ENCODE results near the gene GPATCH8. TPM values are rescaled to one million over a fixed set of nuclear protein-coding genes. Genes with fewer than 3 reads are reported as not detected.
"Not testable (repeated sequence)": the region's sequence is repeated elsewhere in the genome, so short reads cannot be mapped to it uniquely, and the experiment has no call there.

Gene GPATCH8
- polyA plus RNA-seq, 5 donors, result 38.5 to 54.9 (median 50.4) TPM

DNA sequence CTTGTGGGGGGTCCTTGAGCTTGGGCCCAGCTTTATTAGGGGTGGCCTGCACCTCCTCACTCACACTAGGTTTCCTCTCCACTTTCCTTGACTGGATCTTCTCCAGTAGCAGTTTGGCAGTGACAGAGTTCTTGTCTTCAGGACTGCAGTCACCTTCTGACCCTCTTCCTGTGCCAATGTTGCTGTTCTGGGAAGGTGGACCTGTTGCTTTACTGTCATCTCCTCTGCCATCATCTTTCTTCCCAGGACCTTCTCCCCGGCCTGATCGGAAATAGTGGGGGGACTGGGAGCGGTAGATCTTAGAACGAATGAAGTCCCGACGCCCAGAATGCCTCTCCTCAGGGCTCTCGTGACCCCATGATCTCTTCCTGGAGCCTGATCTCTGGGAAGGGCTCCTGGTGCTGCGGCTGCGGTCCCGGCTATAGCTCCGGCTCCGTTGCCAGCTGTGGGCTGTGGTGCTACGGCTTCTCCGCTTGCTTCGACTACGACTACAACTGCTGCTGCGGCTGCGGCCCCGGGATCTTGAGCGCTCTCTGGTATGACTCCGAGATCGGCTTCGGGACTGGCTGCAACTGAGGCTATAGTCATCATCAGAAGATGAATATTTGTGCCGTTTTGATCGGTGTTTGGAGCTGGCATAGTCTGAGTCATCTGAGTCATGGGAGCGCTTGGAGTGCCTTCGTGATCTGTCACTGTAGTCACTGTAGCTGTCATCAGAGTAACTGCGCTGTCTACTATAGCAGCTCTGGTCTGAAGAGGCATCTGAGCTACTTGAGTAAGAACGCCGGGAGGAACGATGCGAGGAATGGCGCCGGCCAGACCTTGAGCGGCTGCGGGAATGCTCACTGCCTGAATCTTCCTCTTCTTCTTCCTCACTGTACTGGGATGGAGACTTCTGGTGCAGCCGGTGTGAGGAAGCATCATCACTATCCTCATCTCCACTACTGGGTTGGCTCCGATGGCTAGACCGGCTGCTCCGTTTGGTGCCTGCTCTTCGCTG is 104.2 kb downstream of the GPATCH8 start:
- DNase-seq, result no peak

DNA sequence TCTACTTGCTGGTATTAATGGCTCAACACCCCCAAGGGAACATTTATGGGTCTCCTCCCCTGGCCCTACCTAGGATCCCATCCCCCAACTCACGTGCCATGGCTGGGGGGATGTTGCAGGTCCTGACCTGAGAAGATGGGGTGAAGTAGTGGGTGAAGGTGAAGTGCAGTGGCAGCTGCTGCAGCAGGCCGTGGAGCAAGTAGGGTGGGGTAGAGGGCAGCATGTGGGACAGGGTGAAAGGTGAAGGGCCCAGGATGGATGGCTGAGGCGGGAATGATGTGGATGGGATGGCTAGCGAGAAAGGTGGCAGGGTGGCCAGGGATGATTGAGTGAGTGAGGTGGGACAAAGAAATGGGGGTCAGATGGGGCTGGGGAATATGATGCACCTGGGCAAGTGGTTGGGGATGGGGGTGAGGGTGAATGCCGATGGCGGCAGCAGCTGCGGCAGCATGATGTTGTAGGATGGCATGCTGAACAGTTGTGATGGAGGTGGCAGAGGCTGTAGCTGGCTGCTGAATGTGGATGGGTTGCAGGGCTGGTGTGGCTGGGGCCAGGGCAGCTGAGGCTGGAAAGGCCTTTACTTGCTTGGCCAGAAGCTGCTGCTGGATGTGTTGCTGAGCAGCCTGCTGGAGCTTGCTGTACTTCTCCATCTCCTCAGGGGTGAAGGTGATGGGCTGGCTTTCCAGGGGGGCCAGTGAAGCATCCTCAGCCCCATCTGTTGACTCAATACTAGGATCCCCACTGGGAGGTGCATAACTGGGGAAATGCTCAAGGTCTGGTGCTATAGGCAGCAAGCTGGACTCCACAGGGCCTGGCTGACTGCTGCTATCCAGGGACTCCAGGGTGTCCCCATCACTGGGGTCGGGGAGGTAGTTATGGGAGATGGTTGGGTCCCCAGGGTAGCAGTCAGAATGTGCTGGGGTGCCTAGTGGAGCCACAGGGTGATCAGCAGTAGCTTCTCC is 105.4 kb downstream of the GPATCH8 start:
- no peak for DNase-seq

DNA sequence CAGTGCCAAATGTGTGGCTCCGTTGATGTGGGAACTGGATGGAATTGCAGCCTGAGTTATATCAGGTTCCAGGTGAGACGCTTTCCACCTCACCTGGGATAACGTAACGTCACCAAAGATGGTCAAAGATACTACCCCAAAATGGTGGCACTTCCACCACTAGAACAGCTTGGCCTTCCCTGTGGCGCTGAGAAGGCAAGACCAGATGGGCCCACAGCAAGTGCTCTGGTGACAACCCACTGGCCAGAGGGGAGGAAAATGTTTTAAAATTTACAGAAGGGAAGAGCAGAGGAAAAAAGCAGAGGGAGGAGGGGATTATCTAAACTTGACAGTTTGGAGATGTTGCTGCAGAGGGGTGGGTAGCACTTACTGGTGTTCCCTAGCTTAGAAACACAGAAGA is 106.3 kb downstream of the GPATCH8 start:
- DNase-seq, result no peak

DNA sequence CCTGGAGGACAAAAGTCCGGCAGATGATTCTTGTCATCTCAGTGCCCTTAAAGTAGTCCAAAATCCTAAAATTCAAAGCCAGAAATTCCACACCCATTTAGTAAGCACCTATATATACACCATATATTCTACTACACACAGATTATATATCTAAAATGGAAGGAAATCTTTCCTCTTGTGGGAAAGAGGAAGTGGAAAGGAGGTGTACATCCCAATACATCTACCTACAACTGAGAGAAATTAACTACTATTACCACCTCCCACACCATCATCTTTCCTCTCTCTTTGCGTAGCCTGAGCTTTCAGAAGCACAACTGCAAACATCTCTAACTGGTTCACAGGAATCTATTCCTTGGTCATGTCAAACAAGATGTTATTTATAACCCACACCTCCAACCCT is 108.4 kb downstream of the GPATCH8 start:
- DNase-seq, result no peak

DNA sequence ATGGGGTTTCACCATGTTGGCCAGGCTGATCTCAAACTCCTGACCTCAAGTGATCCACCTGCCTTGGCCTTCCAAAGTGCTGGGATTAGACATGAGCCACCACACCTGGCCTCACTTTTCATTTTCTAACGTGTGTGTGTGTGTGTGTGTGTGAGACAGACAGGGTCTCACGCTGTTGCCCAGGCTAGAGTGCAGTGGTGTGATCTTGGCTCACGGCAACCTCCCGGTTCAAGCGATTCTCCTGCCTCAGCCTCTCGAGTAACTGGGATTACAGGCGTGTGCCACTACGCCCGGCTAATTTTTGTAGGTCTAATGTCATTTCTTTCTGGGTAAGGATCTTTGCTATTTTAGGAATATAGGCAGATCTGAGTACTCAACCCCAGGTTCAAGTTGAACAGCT is 109.1 kb downstream of the GPATCH8 start:
- not testable (repeated sequence) for DNase-seq

DNA sequence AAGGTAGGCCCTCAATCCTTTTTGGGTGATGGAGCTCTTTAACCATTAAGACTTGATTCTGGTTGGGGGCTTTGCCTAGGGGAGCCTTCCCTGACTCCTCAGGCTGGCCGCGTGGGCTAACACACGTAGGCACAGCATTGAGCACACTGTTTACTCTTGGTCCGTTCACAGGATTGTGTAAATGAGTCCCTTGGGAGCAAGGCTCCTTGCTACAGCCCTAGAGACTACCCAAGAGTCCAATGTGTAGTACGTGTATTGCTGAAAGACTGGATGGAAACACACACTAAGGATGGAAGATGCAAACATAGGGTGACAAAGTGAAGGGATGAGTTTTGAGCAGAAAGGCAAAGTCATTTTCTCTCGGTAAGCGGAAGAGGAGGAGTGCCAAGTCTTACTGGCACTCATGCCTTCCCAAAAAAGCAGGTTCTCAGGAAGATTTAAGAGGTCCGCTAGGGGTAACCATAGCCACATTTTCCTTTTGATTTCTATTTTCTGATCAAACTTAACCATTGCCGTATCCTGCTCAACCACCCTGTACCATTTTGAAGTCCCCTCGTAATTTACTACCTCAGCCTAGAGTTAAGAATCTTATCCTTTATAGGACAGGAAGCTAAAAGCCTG is 112.8 kb downstream of the GPATCH8 start:
- no peak for DNase-seq

DNA sequence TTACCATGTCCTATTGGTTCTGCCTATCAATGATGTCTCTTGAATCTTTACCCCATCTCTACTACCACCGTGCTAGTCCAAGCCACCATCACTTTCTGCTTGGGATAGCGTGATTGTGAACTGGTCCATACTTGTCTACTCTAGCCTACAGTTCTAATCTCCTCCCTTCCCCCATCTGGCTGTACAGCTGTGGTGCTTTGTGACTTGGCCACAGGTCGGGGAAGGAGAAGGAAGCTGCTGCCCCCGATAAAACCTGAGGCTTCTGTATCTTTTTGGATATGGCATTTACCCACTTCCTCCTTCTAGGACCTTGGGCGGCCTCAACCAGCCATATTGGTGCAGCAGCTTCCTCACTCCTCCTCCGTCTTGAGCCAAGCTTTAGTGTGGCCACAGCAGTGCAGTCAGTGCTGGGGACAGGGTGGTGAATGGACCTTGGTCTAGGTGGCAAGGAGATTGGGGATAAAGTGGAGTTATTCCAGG is 113.4 kb downstream of the GPATCH8 start:
- DNase-seq, result no peak

DNA sequence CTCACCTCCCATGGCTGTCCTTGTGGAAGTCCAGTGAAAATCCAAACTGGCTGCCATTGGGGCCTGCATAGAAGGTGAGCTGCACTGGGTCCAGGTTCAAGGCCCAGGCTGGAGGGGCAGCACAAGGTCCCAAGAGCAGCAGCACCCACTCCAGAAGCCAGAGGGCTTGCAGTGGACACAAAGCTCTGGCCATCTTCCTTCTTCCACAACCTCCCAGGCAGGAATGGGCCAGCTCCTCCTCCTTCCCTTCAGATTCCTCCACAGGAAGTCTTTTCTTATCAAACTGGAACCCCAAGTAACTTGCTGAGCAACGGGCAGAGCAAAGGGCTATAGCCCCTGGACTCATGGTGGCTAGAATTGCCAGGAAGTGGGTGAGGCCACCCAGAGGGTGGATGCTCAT is 113.9 kb downstream of the GPATCH8 start, which contains the start of gene ITGA2B:
ITGA2B (minus strand) TSS at position 369 of the 400 bp plus-strand sequence; CDS start at position 193, 176 bp downstream.
- no peak for DNase-seq

DNA sequence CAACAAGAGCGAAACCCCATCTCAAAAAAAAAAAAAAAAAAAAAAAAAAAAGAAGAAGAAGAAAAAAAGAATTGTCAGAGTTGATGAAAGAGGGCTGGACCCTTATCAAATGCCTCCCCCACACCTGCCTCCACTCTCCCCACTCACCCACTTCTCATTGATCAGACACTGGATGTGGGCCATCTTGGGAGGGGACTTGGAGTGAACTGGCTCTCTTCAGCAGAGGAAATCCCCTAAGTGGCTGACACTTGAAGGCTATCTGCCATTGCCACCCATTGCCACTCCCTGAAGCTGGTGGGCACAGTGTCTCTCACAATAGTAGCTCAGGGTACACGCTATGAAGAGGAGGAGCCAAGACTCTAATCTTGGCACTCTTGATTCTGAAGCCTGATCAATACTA is 115.4 kb downstream of the GPATCH8 start:
- no peak for DNase-seq

DNA sequence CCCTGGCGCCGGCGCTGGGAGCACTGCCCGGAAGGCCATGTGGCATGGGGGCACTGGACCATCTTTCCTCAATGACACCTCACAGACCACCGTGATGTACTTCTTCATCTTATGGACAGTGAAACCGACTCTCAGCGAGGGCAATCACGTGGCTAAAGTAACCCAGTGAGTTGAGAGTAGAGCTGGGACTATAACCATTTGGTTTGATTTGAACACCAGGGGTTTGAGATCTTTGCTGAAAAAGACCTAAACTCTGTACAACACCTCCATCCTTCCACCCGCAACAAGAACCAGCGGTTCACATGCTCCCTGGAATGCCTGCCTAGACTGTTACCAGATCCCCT is 117.1 kb downstream of the GPATCH8 start:
- DNase-seq, result no peak

DNA sequence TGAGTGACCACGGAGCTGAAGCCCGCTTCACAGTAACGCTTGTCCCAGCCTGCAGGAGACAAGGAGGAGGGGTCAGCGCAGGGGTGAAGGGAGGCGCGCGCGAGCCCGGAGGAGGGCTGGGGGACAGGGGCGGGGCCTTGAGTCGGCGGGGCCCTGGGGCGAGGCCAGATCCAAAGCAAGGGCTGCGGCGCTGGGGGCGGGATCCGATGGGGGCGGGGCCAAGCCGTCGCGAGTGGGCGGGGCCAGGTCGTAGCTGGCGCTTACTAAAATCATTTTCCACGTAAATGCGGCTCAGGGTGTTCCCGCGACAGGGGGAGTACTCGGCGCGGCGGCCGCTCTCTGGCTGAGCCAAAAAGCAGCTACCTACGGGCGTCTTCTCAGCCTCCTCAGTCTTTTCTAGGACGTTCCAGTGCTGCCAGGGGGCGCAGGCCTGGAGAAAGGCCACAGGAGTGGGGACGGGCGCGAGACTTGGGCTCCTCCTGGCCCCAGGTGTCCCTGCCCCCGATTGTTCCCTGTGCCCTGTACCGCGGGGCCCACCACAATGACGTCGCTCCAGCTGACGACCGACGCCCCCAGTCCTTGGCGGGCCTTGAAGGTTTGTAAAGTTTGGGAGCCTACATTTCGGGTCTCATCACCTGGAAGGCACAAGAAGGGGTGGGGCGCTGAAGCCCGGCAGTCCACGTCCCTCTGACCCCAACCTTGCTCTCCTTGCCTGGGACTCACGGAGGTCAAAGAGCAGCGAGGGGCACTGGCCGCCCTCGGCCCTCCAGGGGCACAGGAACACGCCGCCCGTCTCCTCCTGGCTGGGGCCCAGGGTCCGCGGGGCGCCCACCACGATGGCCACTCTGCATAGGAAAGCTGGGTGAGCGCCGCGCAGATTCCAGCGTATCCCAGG is 117.7 kb downstream of the GPATCH8 start:
- DNase-seq, result peak; percentile 78 to 80

DNA sequence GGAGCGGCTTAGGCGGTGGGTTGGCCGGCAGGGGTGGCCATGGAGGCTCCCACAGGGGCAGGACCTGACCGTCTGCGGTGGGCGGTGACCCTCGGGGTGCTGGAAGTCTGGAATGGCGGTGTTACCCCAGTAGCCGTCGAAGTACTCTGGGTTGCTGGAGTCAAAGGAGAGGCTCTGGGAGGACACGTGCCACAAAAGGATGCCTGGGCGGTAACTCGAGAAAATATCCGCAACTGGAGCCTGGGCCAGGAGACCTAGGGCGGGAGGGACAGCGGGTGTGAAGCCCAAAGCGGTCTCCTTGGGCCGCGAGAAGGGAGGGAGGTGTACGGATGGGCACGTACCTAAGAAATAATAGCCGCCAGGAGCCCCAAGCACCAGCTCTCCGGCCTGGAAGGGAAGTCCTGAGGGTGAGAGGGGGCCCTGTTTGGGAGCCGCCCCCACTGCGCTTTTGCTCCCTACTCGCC is 118.4 kb downstream of the GPATCH8 start:
- DNase-seq, result no peak

DNA sequence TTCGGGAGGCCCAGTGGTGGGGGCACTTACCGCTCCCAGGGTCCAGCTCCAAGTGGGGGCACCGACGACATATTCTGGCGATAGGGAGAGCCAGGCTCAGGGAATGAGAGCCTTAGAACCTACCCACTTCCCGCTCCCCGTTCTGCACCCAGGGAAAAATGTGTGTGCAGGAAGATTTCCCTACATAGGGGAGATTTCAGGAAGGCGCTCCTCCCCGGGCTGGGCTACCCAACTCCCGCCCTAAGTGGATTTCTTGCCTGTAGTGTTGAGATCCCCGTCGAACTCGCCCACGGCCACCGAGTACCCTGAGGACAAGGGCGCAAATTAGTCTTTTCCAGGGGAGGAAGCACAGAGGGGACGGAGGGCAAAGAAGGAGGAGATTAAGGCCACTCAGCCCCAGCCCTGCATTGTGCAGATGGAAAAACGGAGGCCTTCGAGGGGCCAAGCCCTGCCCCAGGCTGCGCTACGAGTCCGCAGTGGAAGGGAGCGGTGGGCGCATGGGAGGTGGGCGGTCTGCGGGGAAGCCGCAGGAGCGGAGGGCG is 118.9 kb downstream of the GPATCH8 start:
- DNase-seq, result no peak

DNA sequence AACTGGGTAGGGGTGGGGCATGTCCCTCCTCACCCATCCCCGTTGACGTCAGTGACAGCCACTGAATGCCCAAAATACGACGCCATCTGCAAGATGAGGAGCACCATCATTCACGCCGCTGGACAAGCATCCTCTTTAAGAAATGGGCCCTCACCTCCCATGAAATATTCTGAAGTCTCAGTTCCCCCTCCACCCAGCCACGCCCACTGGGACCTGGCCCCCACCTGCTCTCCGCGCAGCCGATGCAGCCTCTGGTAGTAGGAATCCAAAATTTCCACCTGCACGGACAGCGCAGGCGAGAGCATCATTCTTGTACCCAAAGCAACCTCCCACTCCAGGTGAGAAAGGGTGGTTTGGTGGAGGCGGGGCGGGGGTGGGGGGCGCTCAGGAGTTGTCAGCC is 119.3 kb downstream of the GPATCH8 start:
- DNase-seq, result no peak

DNA sequence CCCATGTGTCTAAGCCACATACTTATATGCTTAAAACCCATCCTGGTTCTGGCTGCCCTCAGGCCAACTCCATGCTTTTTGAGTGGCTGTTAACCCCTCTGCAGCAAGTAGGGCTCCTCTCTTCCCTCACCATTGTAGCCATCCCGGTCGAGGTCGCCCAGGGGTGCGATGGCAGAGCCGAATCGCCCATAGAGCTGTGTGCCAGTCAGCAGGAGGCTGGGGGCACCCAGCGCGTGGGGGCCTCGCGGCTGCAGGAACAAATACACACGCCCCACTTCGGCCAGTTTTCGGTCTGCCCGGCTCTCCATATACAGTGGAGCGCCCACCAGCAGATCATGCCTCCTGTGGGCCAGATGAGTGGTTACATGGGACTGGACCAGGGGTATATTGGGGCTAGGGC is 119.8 kb downstream of the GPATCH8 start:
- DNase-seq, result no peak

DNA sequence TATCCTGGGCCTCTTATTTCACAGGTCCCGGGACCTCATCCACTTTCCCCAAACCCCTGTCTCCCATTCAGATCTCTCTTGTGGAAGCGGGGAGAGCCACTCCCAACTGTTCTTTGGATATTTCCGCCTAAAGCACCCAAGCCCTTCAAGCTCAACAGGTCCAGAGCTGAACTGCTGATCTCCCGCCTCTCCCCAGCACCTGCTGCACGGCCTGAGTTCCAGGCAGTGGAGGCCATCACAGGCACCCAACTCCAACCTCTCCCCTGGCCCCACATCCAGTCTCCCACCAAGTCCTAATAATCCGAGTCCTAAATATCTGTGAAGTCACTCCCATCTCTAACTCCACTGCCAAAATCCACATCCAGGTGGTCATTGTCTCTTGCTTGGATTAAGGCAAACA is 120.3 kb downstream of the GPATCH8 start:
- no peak for DNase-seq

DNA sequence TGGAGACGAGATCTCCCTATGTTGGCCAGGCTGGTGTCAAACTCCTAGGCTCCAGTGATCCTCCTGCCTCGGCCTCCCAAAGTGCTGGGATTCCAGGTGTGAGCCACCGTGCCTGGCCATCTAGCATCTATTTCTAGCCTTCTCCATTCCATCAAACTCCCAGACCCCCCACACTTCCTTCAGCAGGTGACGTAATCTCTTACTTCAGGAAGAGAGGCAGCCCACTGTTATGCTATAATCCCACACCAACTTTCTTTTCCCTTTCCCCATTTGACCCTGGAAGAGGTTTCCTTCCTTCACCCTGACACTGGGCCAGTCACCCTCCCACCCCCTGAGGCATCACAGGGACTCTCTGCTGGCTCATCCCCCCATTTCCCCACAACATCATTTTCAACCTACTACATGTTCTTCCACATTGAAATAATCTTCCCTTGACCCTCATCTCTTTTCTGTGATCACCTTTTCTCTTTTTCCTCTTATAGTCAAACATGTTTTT is 121.3 kb downstream of the GPATCH8 start:
- DNase-seq, result no peak

DNA sequence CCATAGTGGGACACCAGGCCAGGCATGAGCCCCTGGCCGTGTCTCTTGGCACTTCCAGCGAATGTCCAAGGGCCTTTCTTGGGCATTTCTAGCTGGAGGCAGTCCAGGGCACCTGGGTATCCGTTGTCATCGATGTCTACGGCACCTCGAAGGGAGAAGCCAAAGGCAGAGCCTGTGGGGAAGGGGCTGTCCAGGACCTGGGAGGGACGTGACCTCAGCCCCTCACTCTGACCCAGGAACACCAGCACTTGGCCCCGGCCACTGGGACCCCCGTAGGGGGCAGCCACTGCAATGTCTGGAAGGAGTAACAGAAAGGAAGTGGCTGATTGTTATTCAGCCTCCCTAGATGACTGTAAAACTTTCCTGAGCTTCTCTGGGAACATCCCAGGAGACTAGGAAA is 122.4 kb downstream of the GPATCH8 start:
- DNase-seq, result no peak

DNA sequence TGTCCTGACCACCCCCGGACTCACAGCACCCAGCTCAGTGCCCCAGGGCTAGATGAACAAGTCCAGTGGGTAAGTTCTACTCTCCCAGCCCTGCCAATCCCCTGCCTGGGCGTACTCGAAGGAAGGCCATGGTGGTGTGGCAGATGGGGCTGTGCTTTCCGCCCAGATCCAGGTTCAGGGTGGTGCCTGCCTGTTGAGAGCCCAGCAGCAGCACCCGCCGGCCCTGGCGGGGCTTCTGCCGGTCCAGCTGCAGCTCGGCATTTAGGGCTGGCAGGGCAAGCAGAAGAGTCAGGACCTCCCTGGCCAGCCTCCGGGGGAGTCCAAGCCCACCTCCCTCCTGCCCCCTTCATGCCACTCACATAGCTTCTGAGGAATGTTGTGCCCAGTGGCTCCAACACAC is 123.3 kb downstream of the GPATCH8 start:
- no peak for DNase-seq

DNA sequence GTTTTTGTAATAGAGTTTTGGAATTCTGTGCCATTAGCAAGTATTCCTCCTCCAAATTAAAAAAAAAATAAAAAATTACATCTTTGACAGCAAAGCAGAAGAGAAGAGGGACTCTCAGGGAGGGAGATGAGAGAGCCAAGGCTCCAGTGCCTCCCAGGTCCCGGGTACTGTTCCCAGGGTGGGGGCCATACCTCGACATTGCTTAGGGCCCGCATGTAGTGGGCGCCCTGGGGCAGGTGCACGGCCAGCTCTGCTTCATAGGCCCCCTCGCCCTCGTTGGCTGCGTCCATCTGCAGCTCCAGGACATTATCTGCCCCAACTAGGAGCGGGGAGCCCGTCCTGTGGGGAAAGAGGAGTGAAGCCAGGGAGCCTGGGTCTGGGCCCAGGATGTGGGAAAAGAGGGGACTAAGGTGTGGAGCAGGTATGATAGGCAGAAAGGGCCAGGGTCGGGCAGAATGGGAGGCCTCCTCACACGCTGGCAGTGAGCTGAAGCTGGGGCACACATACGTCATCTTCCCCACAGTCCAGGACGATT is 125.0 kb downstream of the GPATCH8 start:
- DNase-seq, result no peak

Data from right lung (tissue), 5 donors.